CD4-positive, CD25-positive, alpha-beta regulatory T cell (primary cell): Measurements from ENCODE around the gene DDX17. TPM values are rescaled to one million over a fixed set of nuclear protein-coding genes. Genes with fewer than 3 reads are reported as not detected.

ENCODE experiments used
- ATAC-seq, 2 donors: fragments of 150-1000 bp; cut with Tn5 transposase; one replicate each; pipeline ENCODE4 v1.10.0; 2021; ENCODE audit warnings: low read depth in 2 of 2, moderate number of reproducible peaks in 2 of 2, moderate library complexity in 1 of 2
- DNase-seq, 3 donors: peaks; one replicate each; pipeline versions ENCODE4 v3.0.0 to v3.0.0-alpha.2; 2012 to 2022; ENCODE audit warnings: mixed read lengths in 1 of 3
- H3K27ac ChIP-seq: one replicate; pipeline ENCODE4 v1.7.0; 2013; ENCODE audit warnings: mild to moderate bottlenecking, low read length; ENCODE audit not compliant: insufficient read depth, poor library complexity, severe bottlenecking
- H3K27me3 ChIP-seq: one replicate; pipeline ENCODE4 v1.7.0; 2013; ENCODE audit warnings: low read length; ENCODE audit not compliant: control insufficient read depth, insufficient read depth
- H3K36me3 ChIP-seq: one replicate; pipeline ENCODE4 v1.7.0; 2013; ENCODE audit warnings: mild to moderate bottlenecking, low read length, moderate library complexity; ENCODE audit not compliant: control insufficient read depth, insufficient read depth
- H3K4me1 ChIP-seq: 2 replicates; pipeline ENCODE4 v1.7.0; 2013; ENCODE audit warnings: mild to moderate bottlenecking, low read length; ENCODE audit not compliant: insufficient read depth, control insufficient read depth, poor library complexity, severe bottlenecking
- H3K4me3 ChIP-seq: one replicate; pipeline ENCODE4 v1.7.0; 2013; ENCODE audit warnings: low read depth, mild to moderate bottlenecking, low read length, moderate library complexity
- H3K9me3 ChIP-seq, 2 experiments: 1 replicate in 1 of 2; 2 replicates in 1 of 2; pipeline ENCODE4 v1.7.0; 2013; ENCODE audit warnings: low read length in 2 of 2, mild to moderate bottlenecking in 1 of 2, moderate library complexity in 1 of 2; ENCODE audit not compliant: control insufficient read depth in 2 of 2
- H3K27ac Mint-ChIP-seq, 3 donors: one replicate each; pipeline ENCODE4 v1.8.0; 2020 to 2022; ENCODE audit warnings: mild to moderate bottlenecking in 3 of 3, mixed read lengths in 3 of 3, moderate library complexity in 2 of 3
- H3K27me3 Mint-ChIP-seq: one replicate; pipeline ENCODE4 v1.8.0; 2022; ENCODE audit warnings: mild to moderate bottlenecking, mixed read lengths
- H3K36me3 Mint-ChIP-seq: one replicate; pipeline ENCODE4 v1.8.0; 2020; ENCODE audit warnings: mixed read lengths
- H3K4me1 Mint-ChIP-seq, 4 donors: one replicate each; pipeline ENCODE4 v1.8.0; 2020 to 2022; ENCODE audit warnings: mixed read lengths in 4 of 4, mild to moderate bottlenecking in 1 of 4
- H3K4me3 Mint-ChIP-seq, 4 donors: one replicate each; pipeline ENCODE4 v1.8.0; 2020 to 2022; ENCODE audit warnings: mild to moderate bottlenecking in 4 of 4, mixed read lengths in 4 of 4, moderate library complexity in 3 of 4
- H3K9me3 Mint-ChIP-seq, 7 donors: one replicate each; pipeline ENCODE4 v1.8.0; 2020 to 2022; ENCODE audit warnings: mixed read lengths in 7 of 7, mild to moderate bottlenecking in 3 of 7, moderate library complexity in 2 of 7
- polyA plus RNA-seq, 4 donors: library from polyadenylated mRNA; unstranded; fragments of 300-500 nt; fragmentation: Illumina TruSeq; gene quantifications; one replicate each; pipeline ENCODE4 v1.2.3, GENCODE V29; 2021
- total RNA-seq: library from RNA; stranded (reverse); gene quantifications from one replicate; pipeline ENCODE4 v1.2.3, GENCODE V29; 2022

Gene DDX17
- total and polyA plus RNA-seq, 5 donors from 2014 or later, result 36.5 to 658 (median 44.4) TPM

DNA sequence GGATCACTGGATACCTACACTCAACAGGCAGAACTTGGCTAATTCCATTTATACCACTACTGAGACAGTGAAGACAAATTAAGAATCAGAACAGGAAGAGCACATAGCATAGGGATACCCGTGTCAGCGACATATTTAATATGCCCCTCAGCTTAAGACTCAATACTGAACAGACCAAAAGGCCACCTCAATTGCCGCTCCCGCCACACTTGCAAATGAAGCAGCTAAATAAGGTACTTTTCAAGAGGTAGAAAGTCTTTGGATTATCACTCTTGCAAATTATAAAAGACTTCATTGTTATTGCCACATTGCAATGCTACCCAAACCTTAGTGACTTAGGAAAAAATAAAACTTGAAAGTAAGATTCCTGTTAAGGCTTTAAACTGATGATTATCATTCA, 3.1 kb downstream of the DDX17 start:
- H3K27me3 ChIP-seq, result no peaks in the 10 kb centered on the region
- Mint-ChIP-seq H3K4me1 (peaks cover 38 to 65% (median 50%) of the 10 kb centered on the region in 4 donors), H3K27ac (peak overlapping the region; percentile 34 to 88 (median 83)), H3K36me3 (peaks cover 54% of the 10 kb centered on the region), H3K4me3 (peak overlapping the region; percentile 95 to 99 (median 96)), H3K9me3 (peaks cover 0 to 2% (median 0%) of the 10 kb centered on the region in 7 donors), H3K27me3 (peaks cover 5% of the 10 kb centered on the region)
- ATAC-seq (no peak), DNase-seq (no peak)
- H3K4me1 ChIP-seq, result peaks cover 41% of the 10 kb centered on the region
- peak overlapping the region; percentile 100 for H3K27ac ChIP-seq
- H3K9me3 ChIP-seq, result no peaks in the 10 kb centered on the region
- H3K36me3 ChIP-seq, result peaks cover 39% of the 10 kb centered on the region
- peak overlapping the region; percentile 99 for H3K4me3 ChIP-seq

- H3K9me3 Mint-ChIP-seq, result peaks cover 0 to 2% (median 0%) of the 10 kb centered on the region in 7 donors
- H3K27ac Mint-ChIP-seq, result peak overlapping the region; percentile 38 to 83 (median 67)
- H3K4me3 ChIP-seq, result peak overlapping the region; percentile 99
- H3K36me3 ChIP-seq, result peaks cover 48% of the 10 kb centered on the region
- DNase-seq (no peak), ATAC-seq (no peak)
- H3K4me1 ChIP-seq, result peaks cover 43% of the 10 kb centered on the region
- no peaks in the 10 kb centered on the region for H3K9me3 ChIP-seq
- H3K4me3 Mint-ChIP-seq, result peak overlapping the region; percentile 95 to 99 (median 96)
- H3K27me3 Mint-ChIP-seq, result peaks cover 5% of the 10 kb centered on the region
- peaks cover 38 to 69% (median 55%) of the 10 kb centered on the region in 4 donors for H3K4me1 Mint-ChIP-seq
- peak overlapping the region; percentile 58 for H3K27ac ChIP-seq
- peaks cover 59% of the 10 kb centered on the region for H3K36me3 Mint-ChIP-seq
- H3K27me3 ChIP-seq, result no peaks in the 10 kb centered on the region
Observed at GRCh38 chr22:38501797-38502672, 4.1 kb downstream of the DDX17 start.

GRCh38 chr22:38497869-38498268, 8.2 kb downstream of the DDX17 start:
- H3K9me3 Mint-ChIP-seq, result no peaks in the 10 kb centered on the region
- H3K4me3 ChIP-seq, result peak overlapping the region; percentile 23
- peaks cover 89% of the 10 kb centered on the region for H3K36me3 ChIP-seq
- H3K4me1 ChIP-seq, result peaks cover 29% of the 10 kb centered on the region
- H3K27me3 Mint-ChIP-seq, result no peaks in the 10 kb centered on the region
- DNase-seq (peak in 1 of 3 donors; percentile 81), ATAC-seq (peak in 1 of 2 donors; percentile 22)
- H3K4me1 Mint-ChIP-seq, result peaks cover 27 to 67% (median 56%) of the 10 kb centered on the region in 4 donors
- no peaks in the 10 kb centered on the region for H3K9me3 ChIP-seq
- H3K4me3 Mint-ChIP-seq, result peak overlapping the region in 1 of 4 donors; percentile 71
- H3K36me3 Mint-ChIP-seq, result peaks cover 54% of the 10 kb centered on the region
- no peaks in the 10 kb centered on the region for H3K27me3 ChIP-seq
- H3K27ac Mint-ChIP-seq, result peak overlapping the region in 1 of 3 donors; percentile 44
- H3K27ac ChIP-seq, result no peak overlapping the region

DNA sequence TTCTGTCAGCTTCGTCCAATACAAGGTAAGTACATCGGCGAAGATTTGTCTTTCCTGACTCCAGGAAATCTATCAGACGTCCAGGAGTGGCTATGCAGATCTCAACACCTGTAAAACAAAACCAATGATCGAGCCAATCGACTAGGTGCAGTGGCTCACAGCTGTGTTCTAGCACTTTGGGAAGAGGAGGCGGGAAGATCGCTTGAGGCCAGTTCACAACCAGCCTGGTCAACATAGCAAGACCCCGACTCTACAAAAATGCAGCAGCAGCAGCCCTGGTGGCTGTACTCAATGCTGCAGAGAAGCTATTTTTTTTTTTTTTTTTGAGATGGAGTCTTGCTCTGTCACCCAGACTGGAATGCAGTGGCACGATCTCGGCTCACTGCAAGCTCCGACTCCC, 11.2 kb downstream of the DDX17 start:
- DNase-seq (no peak), ATAC-seq (no peak)
- Mint-ChIP-seq H3K4me1 (peaks cover 14 to 61% (median 51%) of the 10 kb centered on the region in 4 donors), H3K9me3 (no peaks in the 10 kb centered on the region), H3K27me3 (no peaks in the 10 kb centered on the region), H3K36me3 (peaks cover 54% of the 10 kb centered on the region), H3K27ac (no peak overlapping the region), H3K4me3 (no peak overlapping the region)
- Histone ChIP-seq H3K27me3 (no peaks in the 10 kb centered on the region), H3K27ac (no peak overlapping the region), H3K9me3 (no peaks in the 10 kb centered on the region), H3K4me3 (no peak overlapping the region), H3K4me1 (peaks cover 9% of the 10 kb centered on the region), H3K36me3 (peaks cover 97% of the 10 kb centered on the region)

- Histone ChIP-seq H3K4me3 (peak overlapping the region; percentile 28), H3K27me3 (no peaks in the 10 kb centered on the region), H3K36me3 (peaks cover 97% of the 10 kb centered on the region), H3K4me1 (peaks cover 9% of the 10 kb centered on the region), H3K27ac (no peak overlapping the region), H3K9me3 (no peaks in the 10 kb centered on the region)
- DNase-seq (peak in 1 of 3 donors; percentile 45), ATAC-seq (no peak)
- Mint-ChIP-seq H3K27ac (no peak overlapping the region), H3K4me1 (peaks cover 17 to 62% (median 53%) of the 10 kb centered on the region in 4 donors), H3K4me3 (no peak overlapping the region), H3K27me3 (no peaks in the 10 kb centered on the region), H3K9me3 (no peaks in the 10 kb centered on the region), H3K36me3 (peaks cover 56% of the 10 kb centered on the region)
Observed at GRCh38 chr22:38494498-38494897, 11.6 kb downstream of the DDX17 start.

- Histone ChIP-seq H3K36me3 (peaks cover 96% of the 10 kb centered on the region), H3K4me1 (peaks cover 5% of the 10 kb centered on the region), H3K27me3 (no peaks in the 10 kb centered on the region), H3K9me3 (no peaks in the 10 kb centered on the region), H3K27ac (no peak overlapping the region), H3K4me3 (no peak overlapping the region)
- no peaks in the 10 kb centered on the region for H3K9me3 Mint-ChIP-seq
- ATAC-seq (no peak), DNase-seq (no peak)
- H3K4me1 Mint-ChIP-seq, result peaks cover 14 to 57% (median 47%) of the 10 kb centered on the region in 4 donors
- no peak overlapping the region for H3K4me3 Mint-ChIP-seq
- no peaks in the 10 kb centered on the region for H3K27me3 Mint-ChIP-seq
- peak overlapping the region; percentile 20 to 48 (median 25) for H3K27ac Mint-ChIP-seq
- H3K36me3 Mint-ChIP-seq, result peaks cover 49% of the 10 kb centered on the region
Observed at GRCh38 chr22:38491707-38492348, 14.3 kb downstream of the DDX17 start.

DNA sequence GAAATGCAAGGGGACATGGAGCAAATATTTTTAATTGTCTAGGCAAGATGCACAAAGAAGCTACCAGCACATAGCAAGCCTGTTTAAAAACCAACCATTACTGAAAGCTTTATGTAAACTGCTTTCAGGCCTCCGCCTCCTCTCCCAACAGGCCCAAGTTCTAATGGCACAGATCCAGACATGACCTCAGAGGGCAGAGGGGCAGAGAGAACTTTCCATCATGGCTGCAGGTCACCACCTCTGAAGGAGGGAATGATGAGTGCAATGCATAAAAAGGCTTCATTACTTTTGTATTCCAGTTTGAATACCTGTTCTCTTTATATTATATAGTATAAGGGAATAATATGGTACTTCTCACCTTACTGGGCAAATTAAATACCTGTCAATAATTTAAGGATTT, 15.2 kb downstream of the DDX17 start:
- H3K4me1 Mint-ChIP-seq, result peaks cover 22 to 60% (median 52%) of the 10 kb centered on the region in 4 donors
- H3K27ac Mint-ChIP-seq, result peak overlapping the region in 2 of 3 donors; percentile 77
- H3K4me3 Mint-ChIP-seq, result no peak overlapping the region
- ATAC-seq (no peak), DNase-seq (no peak)
- no peaks in the 10 kb centered on the region for H3K27me3 ChIP-seq
- H3K36me3 ChIP-seq, result peaks cover 96% of the 10 kb centered on the region
- peaks cover 5% of the 10 kb centered on the region for H3K4me1 ChIP-seq
- H3K4me3 ChIP-seq, result no peak overlapping the region
- peaks cover 55% of the 10 kb centered on the region for H3K36me3 Mint-ChIP-seq
- no peaks in the 10 kb centered on the region for H3K27me3 Mint-ChIP-seq
- no peak overlapping the region for H3K27ac ChIP-seq
- H3K9me3 Mint-ChIP-seq, result no peaks in the 10 kb centered on the region
- H3K9me3 ChIP-seq, result no peaks in the 10 kb centered on the region
